Coronary artery (tissue), 2 donors: Measurements from ENCODE around the gene MARCO.
A peak's percentile ranks its signal among the peaks of the same experiment; 100 is the strongest.

Experiments used
- DNase-seq: peaks from one replicate; pipeline ENCODE4 v3.0.0-alpha.2; 2017; ENCODE audit warnings: low spot score
- H3K27ac ChIP-seq, 2 donors: fragments of 200-600 bp; sonication (generic); one replicate each; pipeline ENCODE4 v1.5.1; 2016 to 2019
- H3K4me3 ChIP-seq: fragments of 200-600 bp; sonication (generic); 2 replicates; pipeline ENCODE4 v1.5.1; 2016; ENCODE audit warnings: mild to moderate bottlenecking, moderate library complexity
- CTCF ChIP-seq: fragments of 200-600 bp; sonication (generic); IDR thresholded peaks from one replicate; pipeline ENCODE4 v1.5.1; 2019; ENCODE audit warnings: antibody characterized with exemption

MARCO gene

GRCh38 chr2:118980573-118980972 lies 38.6 kb downstream of the MARCO start:
- DNase-seq: peak; percentile 67
- H3K27ac ChIP-seq: no peak overlapping the region
- no peak for TF ChIP-seq CTCF
- H3K4me3 ChIP-seq: no peak overlapping the region

DNA sequence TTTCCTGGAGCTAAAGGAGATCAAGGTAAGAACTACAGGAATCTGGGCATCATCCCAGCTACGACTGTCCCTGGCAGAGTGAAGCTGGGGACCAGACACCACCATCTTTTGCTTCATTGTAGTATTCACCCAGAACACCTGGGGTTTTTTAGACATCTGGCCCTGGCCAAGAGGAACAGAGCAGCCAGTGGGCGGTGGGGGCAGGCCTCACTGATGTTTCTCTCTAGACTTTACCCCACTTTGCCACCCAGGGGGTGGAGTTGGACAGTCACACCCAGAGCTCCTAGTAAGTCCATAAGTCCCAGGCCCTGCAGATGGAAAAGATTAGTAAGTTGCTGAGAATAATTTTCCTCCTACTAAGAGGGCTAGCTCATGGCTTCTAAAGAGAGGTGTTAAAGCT lies 39.6 kb downstream of the MARCO start:
- H3K27ac ChIP-seq: no peak overlapping the region
- DNase-seq: peak; percentile 24
- TF ChIP-seq CTCF: no peak
- no peak overlapping the region for H3K4me3 ChIP-seq

DNA sequence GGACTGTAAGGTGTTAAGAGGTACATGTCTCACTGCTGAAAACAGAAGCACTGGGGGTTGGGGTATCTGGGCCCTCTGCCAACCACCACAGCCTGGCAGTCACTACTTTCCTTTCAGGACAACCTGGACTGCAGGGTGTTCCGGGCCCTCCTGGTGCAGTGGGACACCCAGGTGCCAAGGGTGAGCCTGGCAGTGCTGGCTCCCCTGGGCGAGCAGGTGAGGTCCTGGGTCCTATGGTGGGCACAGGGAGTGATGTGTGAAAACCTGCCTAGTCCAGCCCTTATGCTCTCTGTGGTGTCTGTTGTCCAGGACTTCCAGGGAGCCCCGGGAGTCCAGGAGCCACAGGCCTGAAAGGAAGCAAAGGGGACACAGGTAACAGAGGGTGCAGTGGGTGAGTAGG lies 40.0 kb downstream of the MARCO start:
- TF ChIP-seq CTCF: no peak
- no peak overlapping the region for H3K4me3 ChIP-seq
- no peak overlapping the region for H3K27ac ChIP-seq
- DNase-seq: peak; percentile 52

GRCh38 chr2:118983133-118983532 lies 41.1 kb downstream of the MARCO start:
- DNase-seq: peak; percentile 38
- no peak for TF ChIP-seq CTCF
- H3K27ac ChIP-seq: no peak overlapping the region
- no peak overlapping the region for H3K4me3 ChIP-seq

DNA sequence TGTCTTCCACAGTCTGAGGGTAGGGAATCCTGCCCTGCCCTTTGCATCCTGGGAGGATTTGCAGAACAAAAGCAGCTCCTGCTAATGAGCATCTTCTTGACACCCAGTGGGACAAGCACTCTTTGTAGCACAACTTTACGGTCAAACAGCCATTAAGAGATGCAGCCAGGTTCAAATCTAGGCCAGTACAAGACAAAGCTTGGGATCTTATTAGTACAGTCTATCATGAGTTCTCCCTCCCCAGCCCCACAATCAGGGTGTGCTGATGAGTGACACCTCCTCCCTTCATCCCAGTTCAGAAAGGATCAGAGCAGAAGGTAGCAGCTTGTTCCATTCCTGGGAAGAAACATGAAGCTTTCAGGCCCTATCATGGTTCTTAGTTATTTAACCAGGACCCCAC lies 41.9 kb downstream of the MARCO start:
- no peak overlapping the region for H3K27ac ChIP-seq
- no peak for DNase-seq
- H3K4me3 ChIP-seq: no peak overlapping the region
- TF ChIP-seq CTCF: no peak

- no peak overlapping the region for H3K27ac ChIP-seq
- DNase-seq: no peak
- TF ChIP-seq CTCF: no peak
- no peak overlapping the region for H3K4me3 ChIP-seq
Measured at GRCh38 chr2:118986738-118987137, 44.7 kb downstream of the MARCO start.

GRCh38 chr2:118987886-118988285 lies 45.9 kb downstream of the MARCO start:
- peak; percentile 29 for DNase-seq
- TF ChIP-seq CTCF: no peak
- no peak overlapping the region for H3K27ac ChIP-seq
- H3K4me3 ChIP-seq: no peak overlapping the region
